KOPT-K1 (cell line): ENCODE data around the gene MRPL18.

Experiments used
- H3K27ac ChIP-seq: fragments of 200-600 bp; sonication (generic); 2 replicates; pipeline ENCODE4 v1.5.1; 2016; ENCODE audit warnings: antibody characterized with exemption, mild to moderate bottlenecking, low read depth, low read length; ENCODE audit not compliant: poor library complexity, severe bottlenecking
- H3K36me3 ChIP-seq: fragments of 200-600 bp; sonication (generic); 2 replicates; pipeline ENCODE4 v1.5.1; 2017; ENCODE audit warnings: antibody characterized with exemption, mild to moderate bottlenecking, low read length, moderate library complexity; ENCODE audit not compliant: insufficient read depth
- H3K9me3 ChIP-seq: fragments of 200-600 bp; sonication (generic); 2 replicates; pipeline ENCODE4 v1.5.1; 2017; ENCODE audit warnings: antibody characterized with exemption, low read length, mild to moderate bottlenecking; ENCODE audit not compliant: insufficient read depth, poor library complexity, severe bottlenecking

MRPL18 gene

GRCh38 chr6:159761129-159761872 is 29.0 kb upstream of the MRPL18 start:
- H3K27ac ChIP-seq: peak overlapping the region; percentile 96
- no peaks in the 10 kb centered on the region for H3K9me3 ChIP-seq
- H3K36me3 ChIP-seq: peaks cover 59% of the 10 kb centered on the region

GRCh38 chr6:159761873-159762680 is 28.2 kb upstream of the MRPL18 start, which contains the start of gene ACAT2:
TSS of gene ACAT2 (plus strand) at chr6:159762045. CDS start at chr6:159762088, 43 bp downstream.
- Histone ChIP-seq H3K27ac (peak within 1 kb of the TSS; percentile 96), H3K36me3 (peaks cover 59% of the 10 kb centered on the region)

GRCh38 chr6:159762681-159763293 is 27.5 kb upstream of the MRPL18 start:
- peak overlapping the region; percentile 96 for H3K27ac ChIP-seq
- H3K9me3 ChIP-seq: no peaks in the 10 kb centered on the region
- peaks cover 59% of the 10 kb centered on the region for H3K36me3 ChIP-seq

More at GRCh38 chr6:159761873-159762680, 28.2 kb upstream of the MRPL18 start, which contains the start of gene ACAT2:
- H3K9me3 ChIP-seq: no peaks in the 10 kb centered on the region

GRCh38 chr6:159766906-159767305 is 23.4 kb upstream of the MRPL18 start:
- H3K36me3 ChIP-seq: peaks cover 89% of the 10 kb centered on the region
- H3K27ac ChIP-seq: no peak overlapping the region
- H3K9me3 ChIP-seq: peaks cover 7% of the 10 kb centered on the region

- Histone ChIP-seq H3K9me3 (peaks cover 7% of the 10 kb centered on the region), H3K36me3 (peaks cover 100% of the 10 kb centered on the region)
Measured at GRCh38 chr6:159769470-159769869, 20.8 kb upstream of the MRPL18 start.

GRCh38 chr6:159772196-159772595 is 18.1 kb upstream of the MRPL18 start:
- Histone ChIP-seq H3K27ac (no peak overlapping the region), H3K9me3 (peaks cover 7% of the 10 kb centered on the region), H3K36me3 (peaks cover 100% of the 10 kb centered on the region)

More at GRCh38 chr6:159769470-159769869, 20.8 kb upstream of the MRPL18 start:
- H3K27ac ChIP-seq: no peak overlapping the region

GRCh38 chr6:159777240-159777904 is 12.9 kb upstream of the MRPL18 start:
- no peaks in the 10 kb centered on the region for H3K9me3 ChIP-seq
- peaks cover 100% of the 10 kb centered on the region for H3K36me3 ChIP-seq
- H3K27ac ChIP-seq: no peak overlapping the region

GRCh38 chr6:159778131-159778530 is 12.1 kb upstream of the MRPL18 start:
- Histone ChIP-seq H3K36me3 (peaks cover 100% of the 10 kb centered on the region), H3K27ac (no peak overlapping the region), H3K9me3 (no peaks in the 10 kb centered on the region)

GRCh38 chr6:159778542-159779103 is 11.6 kb upstream of the MRPL18 start:
- H3K36me3 ChIP-seq: peaks cover 100% of the 10 kb centered on the region

GRCh38 chr6:159788276-159788675 is 2.0 kb upstream of the MRPL18 start:
- Histone ChIP-seq H3K36me3 (peaks cover 70% of the 10 kb centered on the region), H3K9me3 (no peaks in the 10 kb centered on the region), H3K27ac (peak overlapping the region; percentile 92)

More at GRCh38 chr6:159778542-159779103, 11.6 kb upstream of the MRPL18 start:
- Histone ChIP-seq H3K27ac (no peak overlapping the region), H3K9me3 (no peaks in the 10 kb centered on the region)

GRCh38 chr6:159788753-159789376 is 1.4 kb upstream of the MRPL18 start:
- Histone ChIP-seq H3K36me3 (peaks cover 70% of the 10 kb centered on the region), H3K27ac (peak overlapping the region; percentile 92), H3K9me3 (no peaks in the 10 kb centered on the region)

GRCh38 chr6:159789377-159790148 is 704 bp upstream of the MRPL18 start, which contains the start of gene TCP1:
TSS of gene TCP1 (minus strand) at chr6:159789602. CDS start at chr6:159789468, 134 bp downstream.
- Histone ChIP-seq H3K36me3 (peaks cover 70% of the 10 kb centered on the region), H3K9me3 (no peaks in the 10 kb centered on the region), H3K27ac (peak within 1 kb of the TSS; percentile 92)

- peaks cover 69% of the 10 kb centered on the region for H3K36me3 ChIP-seq
- peak overlapping the region; percentile 92 for H3K27ac ChIP-seq
- no peaks in the 10 kb centered on the region for H3K9me3 ChIP-seq
Measured at GRCh38 chr6:159790956-159791598, 810 bp downstream of the MRPL18 start.
